Measurements from ENCODE around the gene TRIM65.
"Not testable (repeated sequence)": the region's sequence is repeated elsewhere in the genome, so short reads cannot be mapped to it uniquely, and the experiment has no call there.

TRIM65 gene

DNA sequence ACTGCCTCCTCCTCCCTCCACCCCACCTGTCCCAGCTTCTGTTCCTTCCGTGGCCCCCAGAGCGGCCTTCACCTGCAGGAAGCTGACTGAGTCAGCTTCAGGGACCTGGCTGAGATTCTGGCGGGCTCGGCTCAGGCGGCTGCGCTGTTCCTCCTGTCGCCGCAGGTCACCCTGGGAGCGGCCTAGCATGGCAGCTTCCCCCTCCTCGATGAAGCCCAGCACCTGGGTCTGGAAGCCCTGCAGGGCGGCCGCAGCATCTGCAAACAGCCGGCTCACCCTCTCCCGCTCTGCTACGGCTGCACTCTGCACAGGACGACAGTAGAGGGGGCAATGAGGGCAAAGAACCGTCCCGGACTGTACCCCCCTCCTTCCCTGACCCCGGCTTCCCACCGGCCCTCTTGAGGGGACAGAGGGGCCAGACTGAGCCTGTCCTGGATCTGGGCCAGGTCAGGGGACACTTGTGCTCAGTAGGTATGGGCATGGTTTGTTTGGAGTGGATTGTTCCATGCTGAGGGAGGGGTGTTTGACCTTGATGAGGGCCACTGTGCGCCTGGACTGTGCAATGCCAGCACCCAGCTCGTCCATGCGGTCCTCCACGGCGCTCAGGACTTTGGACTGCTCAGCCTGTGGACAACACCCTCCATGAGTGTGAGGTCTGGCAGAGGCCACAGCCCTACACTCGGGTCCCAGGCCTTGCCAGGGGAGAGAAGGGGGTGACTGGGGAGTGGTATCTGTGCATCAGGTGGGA lies 20.4 kb downstream of the TRIM65 start:
- peak overlapping the region; percentile 91 for H3K27ac Mint-ChIP-seq
- DNase-seq (ENCODE audit: low spot score in 2 of 2) (peak; percentile 34 to 81), ATAC-seq (peak; percentile 55)
- H3K36me3 Mint-ChIP-seq, result peaks cover 11% of the 10 kb centered on the region
- H3K9me3 Mint-ChIP-seq, result no peaks in the 10 kb centered on the region
- H3K4me1 Mint-ChIP-seq, result peaks cover 30% of the 10 kb centered on the region
- H3K4me3 Mint-ChIP-seq, result peak overlapping the region; percentile 85

GRCh38 chr17:75875940-75876189 lies 20.9 kb downstream of the TRIM65 start:
- DNase-seq (ENCODE audit: low spot score in 2 of 2) (no peak), ATAC-seq (no peak)
- H3K9me3 Mint-ChIP-seq, result no peaks in the 10 kb centered on the region
- peaks cover 11% of the 10 kb centered on the region for H3K36me3 Mint-ChIP-seq
- peak overlapping the region; percentile 85 for H3K4me3 Mint-ChIP-seq
- H3K27ac Mint-ChIP-seq, result peak overlapping the region; percentile 91
- H3K4me1 Mint-ChIP-seq, result peaks cover 29% of the 10 kb centered on the region

DNA sequence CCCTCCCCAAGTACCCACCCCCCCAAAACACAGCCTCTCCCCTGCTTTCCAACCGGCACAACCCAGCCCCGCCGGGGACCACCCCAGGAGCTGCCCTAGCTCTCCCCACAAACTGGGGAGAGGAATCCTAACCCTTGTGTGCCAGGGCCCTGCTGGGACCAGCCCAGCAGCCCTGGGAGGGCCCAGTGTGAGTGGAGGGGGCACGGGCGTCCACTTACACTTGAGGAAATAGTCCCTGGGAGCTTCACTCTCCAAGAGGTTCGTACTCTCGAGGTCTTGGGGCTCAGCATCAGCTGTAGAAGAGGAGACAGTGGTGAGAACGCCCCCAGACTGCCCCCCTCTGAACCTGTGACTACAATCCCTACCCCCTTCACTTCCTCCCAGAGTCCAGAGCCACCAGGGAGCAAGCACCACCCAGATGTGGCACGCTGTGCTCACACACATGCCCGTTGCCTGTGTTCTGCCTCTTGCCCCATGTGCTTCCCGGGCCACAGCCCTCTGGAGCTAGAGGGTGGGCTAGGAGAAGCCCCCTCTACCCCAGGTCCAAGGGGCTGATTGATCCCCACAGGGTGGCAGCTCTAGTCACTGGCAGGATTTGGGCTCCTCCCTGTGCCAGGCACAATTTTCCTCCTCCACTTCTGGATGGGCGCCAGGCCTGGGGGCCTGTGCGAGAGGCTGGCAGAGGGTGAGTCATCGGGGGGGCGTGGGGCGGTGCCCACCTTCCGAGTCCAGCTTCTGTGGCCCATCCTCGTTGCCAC lies 21.4 kb downstream of the TRIM65 start:
- H3K9me3 Mint-ChIP-seq, result no peaks in the 10 kb centered on the region
- peak overlapping the region; percentile 85 for H3K4me3 Mint-ChIP-seq
- H3K36me3 Mint-ChIP-seq, result peaks cover 11% of the 10 kb centered on the region
- DNase-seq (ENCODE audit: low spot score in 2 of 2), result no peak
- ATAC-seq, result no peak
- H3K27ac Mint-ChIP-seq, result peak overlapping the region; percentile 91
- H3K4me1 Mint-ChIP-seq, result peaks cover 29% of the 10 kb centered on the region

- ATAC-seq (no peak), DNase-seq (ENCODE audit: low spot score in 2 of 2) (no peak)
- H3K27ac Mint-ChIP-seq, result no peak overlapping the region
- H3K36me3 Mint-ChIP-seq, result peaks cover 11% of the 10 kb centered on the region
- H3K9me3 Mint-ChIP-seq, result no peaks in the 10 kb centered on the region
- peaks cover 29% of the 10 kb centered on the region for H3K4me1 Mint-ChIP-seq
- no peak overlapping the region for H3K4me3 Mint-ChIP-seq
These were observed 22.2 kb downstream of the TRIM65 start for GRCh38 chr17:75874323-75875181.

GRCh38 chr17:75873587-75874322 lies 23.0 kb downstream of the TRIM65 start:
- peaks cover 29% of the 10 kb centered on the region for H3K4me1 Mint-ChIP-seq
- DNase-seq (ENCODE audit: low spot score in 2 of 2) (no peak), ATAC-seq (no peak)
- no peak overlapping the region for H3K4me3 Mint-ChIP-seq
- H3K27ac Mint-ChIP-seq, result peak overlapping the region; percentile 92
- H3K36me3 Mint-ChIP-seq, result peaks cover 11% of the 10 kb centered on the region
- H3K9me3 Mint-ChIP-seq, result no peaks in the 10 kb centered on the region

DNA sequence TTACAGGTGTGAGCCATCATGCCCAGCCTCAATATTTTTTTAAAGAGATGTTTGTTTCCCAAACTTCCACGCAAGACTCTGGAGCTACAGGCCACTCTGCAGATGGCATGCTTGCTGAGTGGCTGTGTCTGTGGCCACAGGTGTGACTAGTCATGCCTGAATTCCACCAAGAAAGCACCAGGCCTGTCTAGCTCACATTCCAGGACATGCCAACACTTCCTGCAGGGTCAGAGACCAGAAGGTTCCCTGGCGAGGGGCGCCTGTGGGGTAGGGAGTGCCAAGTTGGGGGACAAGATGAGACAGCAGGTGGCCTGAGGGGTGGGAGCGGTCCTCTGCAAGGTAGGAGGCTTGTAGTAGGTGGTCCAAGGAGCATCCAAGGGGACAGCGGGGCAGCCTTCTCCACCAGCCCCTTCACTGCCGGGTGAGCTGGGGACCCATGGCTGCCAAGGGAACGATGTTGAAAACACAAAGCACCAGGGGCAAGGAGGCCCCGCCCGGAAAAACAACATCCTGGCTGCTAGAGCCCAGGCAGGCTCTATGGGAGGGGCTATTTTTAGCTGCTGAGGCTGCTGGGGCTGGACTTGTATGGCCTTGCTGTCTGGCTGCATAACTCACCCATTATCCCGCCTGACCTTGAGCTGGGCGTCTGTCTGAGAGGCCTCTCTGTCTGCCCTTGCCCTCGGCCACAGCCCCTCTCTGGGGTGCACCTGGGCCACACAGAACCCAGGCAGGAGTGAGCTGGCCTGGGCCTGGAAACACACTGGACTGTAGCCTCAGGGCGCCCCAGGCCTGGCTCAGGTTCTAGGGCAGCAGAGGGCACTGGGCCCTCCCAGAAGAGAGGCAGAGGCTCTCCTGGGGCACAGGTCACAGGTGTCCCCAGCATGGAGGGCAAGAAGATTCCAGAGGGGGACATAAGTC lies 24.1 kb downstream of the TRIM65 start:
- Mint-ChIP-seq H3K36me3 (peaks cover 10% of the 10 kb centered on the region), H3K4me1 (peaks cover 26% of the 10 kb centered on the region), H3K27ac (peak overlapping the region; percentile 92), H3K9me3 (no peaks in the 10 kb centered on the region), H3K4me3 (no peak overlapping the region)
- ATAC-seq (peak; percentile 31), DNase-seq (ENCODE audit: low spot score in 2 of 2) (no peak)

- Mint-ChIP-seq H3K27ac (peak overlapping the region; percentile 4), H3K4me1 (peaks cover 13% of the 10 kb centered on the region)
- H3K4me3 Mint-ChIP-seq; H3K9me3 Mint-ChIP-seq; DNase-seq (ENCODE audit: low spot score in 2 of 2); ATAC-seq; H3K36me3 Mint-ChIP-seq: not testable (repeated sequence)
These were observed 26.5 kb downstream of the TRIM65 start for GRCh38 chr17:75870228-75870627.

DNA sequence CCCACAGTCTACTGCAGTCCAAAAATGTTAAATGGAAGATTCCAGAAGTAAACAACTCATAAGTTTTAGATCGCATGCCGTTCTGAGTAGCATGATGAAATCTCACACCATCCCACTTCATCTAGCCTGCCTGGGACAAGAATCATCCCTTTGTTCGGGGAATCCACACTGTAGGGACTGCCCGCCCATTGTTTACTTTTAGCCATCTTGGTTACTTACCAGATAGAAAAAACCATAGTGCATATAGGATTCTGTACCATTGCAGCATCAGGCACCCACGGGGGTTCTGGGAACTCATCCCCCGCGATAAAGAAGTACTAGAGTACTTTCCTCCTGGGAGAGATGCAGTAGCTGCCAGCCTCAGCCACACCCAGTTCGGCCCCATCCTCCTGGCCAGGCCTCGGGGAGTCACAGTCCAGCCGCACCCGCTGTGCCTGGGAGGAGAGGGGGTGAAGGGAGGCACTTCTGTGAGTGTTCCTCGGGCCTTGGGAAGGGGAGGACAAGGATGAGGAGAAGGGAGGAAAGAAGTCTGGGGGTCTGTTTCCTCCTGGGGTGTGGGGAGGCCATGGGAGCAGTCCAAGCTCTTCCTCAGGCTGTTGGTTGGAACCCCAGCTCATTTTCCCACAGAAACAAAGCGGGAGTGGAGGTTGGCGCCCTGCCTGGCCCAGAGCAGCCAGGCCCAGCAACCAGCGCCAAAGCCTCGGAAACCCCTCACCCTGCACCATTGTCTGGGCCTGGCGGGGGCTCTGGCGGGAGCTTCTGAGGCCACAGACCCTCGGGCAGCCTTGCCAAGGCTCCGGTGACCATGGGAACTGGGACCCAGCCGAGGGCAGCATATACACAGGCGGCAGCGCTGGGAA lies 27.2 kb downstream of the TRIM65 start:
- peak overlapping the region; percentile 40 for H3K27ac Mint-ChIP-seq
- no peak for DNase-seq (ENCODE audit: low spot score in 2 of 2)
- H3K9me3 Mint-ChIP-seq, result no peaks in the 10 kb centered on the region
- H3K36me3 Mint-ChIP-seq, result peaks cover 11% of the 10 kb centered on the region
- ATAC-seq, result no peak
- H3K4me3 Mint-ChIP-seq, result no peak overlapping the region
- H3K4me1 Mint-ChIP-seq, result peaks cover 21% of the 10 kb centered on the region

- H3K4me3 Mint-ChIP-seq; H3K36me3 Mint-ChIP-seq; ATAC-seq; DNase-seq (ENCODE audit: low spot score in 2 of 2); H3K9me3 Mint-ChIP-seq: not testable (repeated sequence)
- peaks cover 26% of the 10 kb centered on the region for H3K4me1 Mint-ChIP-seq
- peak overlapping the region; percentile 40 for H3K27ac Mint-ChIP-seq
These were observed 27.9 kb downstream of the TRIM65 start for GRCh38 chr17:75868730-75869281.

DNA sequence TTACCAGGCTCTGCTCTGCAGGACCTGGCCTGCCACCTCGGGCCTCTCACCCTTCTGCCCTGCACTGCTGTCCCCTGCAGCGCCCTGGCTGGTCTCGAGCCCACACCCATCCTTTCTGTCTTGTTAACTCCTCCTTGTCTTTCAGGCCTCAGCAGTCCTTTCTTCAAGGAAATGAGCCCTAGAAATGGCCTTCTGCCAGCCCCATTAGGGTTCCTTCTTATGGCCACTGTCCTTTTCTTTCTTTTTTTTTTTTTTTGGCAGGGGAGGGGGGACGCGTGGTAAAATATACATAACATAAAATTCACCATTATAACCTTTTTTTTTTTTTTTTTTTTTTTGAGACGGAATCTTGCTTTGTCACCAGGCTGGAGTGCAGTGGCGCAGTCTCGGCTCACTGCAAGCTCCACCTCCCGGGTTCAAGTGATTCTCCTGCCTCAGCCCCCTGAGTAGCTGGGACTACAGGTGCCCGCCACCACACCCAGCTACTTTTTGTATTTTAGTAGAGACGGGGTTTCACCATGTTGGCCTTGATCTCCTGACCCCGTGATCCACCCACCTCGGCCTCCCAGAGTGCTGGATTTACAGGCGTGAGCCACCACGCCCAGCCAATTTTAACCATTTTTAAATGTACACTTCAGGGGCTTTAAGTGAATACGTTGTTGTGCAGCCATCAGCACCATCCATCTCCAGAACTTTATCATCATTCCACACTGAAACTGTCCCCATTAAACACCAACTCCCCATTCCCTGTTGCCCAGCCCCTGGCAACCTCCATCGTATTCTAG lies 31.2 kb downstream of the TRIM65 start:
- H3K4me3 Mint-ChIP-seq, result peak overlapping the region; percentile 51
- H3K36me3 Mint-ChIP-seq; H3K27ac Mint-ChIP-seq; ATAC-seq; H3K9me3 Mint-ChIP-seq; DNase-seq (ENCODE audit: low spot score in 2 of 2): not testable (repeated sequence)
- H3K4me1 Mint-ChIP-seq, result peaks cover 28% of the 10 kb centered on the region

- not testable (repeated sequence) for H3K36me3 Mint-ChIP-seq; DNase-seq (ENCODE audit: low spot score in 2 of 2); H3K9me3 Mint-ChIP-seq
- H3K4me3 Mint-ChIP-seq, result peak overlapping the region; percentile 51
- H3K27ac Mint-ChIP-seq, result peak overlapping the region; percentile 92
- peak; percentile 86 for ATAC-seq
- H3K4me1 Mint-ChIP-seq, result peaks cover 28% of the 10 kb centered on the region
These were observed 31.9 kb downstream of the TRIM65 start for GRCh38 chr17:75864887-75865286.

- peak overlapping the region; percentile 51 for H3K4me3 Mint-ChIP-seq
- H3K9me3 Mint-ChIP-seq, result no peaks in the 10 kb centered on the region
- DNase-seq (ENCODE audit: low spot score in 2 of 2) (peak; percentile 30 to 77), ATAC-seq (peak; percentile 86)
- H3K27ac Mint-ChIP-seq, result peak overlapping the region; percentile 92
- peaks cover 28% of the 10 kb centered on the region for H3K4me1 Mint-ChIP-seq
- H3K36me3 Mint-ChIP-seq, result peaks cover 9% of the 10 kb centered on the region
These were observed 32.3 kb downstream of the TRIM65 start for GRCh38 chr17:75864448-75864871.
